ENCODE measurements around the gene ANAPC15.
"Not testable (repeated sequence)": the region's sequence is repeated elsewhere in the genome, so short reads cannot be mapped to it uniquely, and the experiment has no call there.

Gene ANAPC15

GRCh38 chr11:72112143-72112977, at the start of gene ANAPC15:
Gene ANAPC15 (minus strand): TSS chr11:72112695. CDS start chr11:72111276, 1,419 bp downstream.
- peak; percentile 99 for DNase-seq (ENCODE audit: low spot score)

- no peak for DNase-seq (ENCODE audit: low spot score)
These were observed 47.8 kb upstream of the ANAPC15 start for GRCh38 chr11:72160319-72160718.

GRCh38 chr11:72157131-72157530, 44.6 kb upstream of the ANAPC15 start:
- peak; percentile 36 for DNase-seq (ENCODE audit: low spot score)

GRCh38 chr11:72155751-72156150, 43.3 kb upstream of the ANAPC15 start:
- no peak for DNase-seq (ENCODE audit: low spot score)

GRCh38 chr11:72154816-72155215, 42.3 kb upstream of the ANAPC15 start:
- DNase-seq (ENCODE audit: low spot score), result no peak

- DNase-seq (ENCODE audit: low spot score), result not testable (repeated sequence)
These were observed 41.4 kb upstream of the ANAPC15 start for GRCh38 chr11:72153874-72154273.

GRCh38 chr11:72150882-72151281, 38.4 kb upstream of the ANAPC15 start:
- DNase-seq (ENCODE audit: low spot score), result no peak

GRCh38 chr11:72146625-72147024, 34.1 kb upstream of the ANAPC15 start:
- no peak for DNase-seq (ENCODE audit: low spot score)

GRCh38 chr11:72144807-72145565, 32.5 kb upstream of the ANAPC15 start:
- DNase-seq (ENCODE audit: low spot score), result no peak

GRCh38 chr11:72142543-72142942, 30.0 kb upstream of the ANAPC15 start:
- not testable (repeated sequence) for DNase-seq (ENCODE audit: low spot score)

- not testable (repeated sequence) for DNase-seq (ENCODE audit: low spot score)
These were observed 29.6 kb upstream of the ANAPC15 start for GRCh38 chr11:72142086-72142485.

GRCh38 chr11:72141066-72141465, 28.6 kb upstream of the ANAPC15 start:
- DNase-seq (ENCODE audit: low spot score), result no peak

- DNase-seq (ENCODE audit: low spot score), result no peak
These were observed 28.2 kb upstream of the ANAPC15 start for GRCh38 chr11:72140661-72141060.

GRCh38 chr11:72139500-72139899, 27.0 kb upstream of the ANAPC15 start:
- DNase-seq (ENCODE audit: low spot score), result no peak

GRCh38 chr11:72138821-72139390, 26.4 kb upstream of the ANAPC15 start:
- DNase-seq (ENCODE audit: low spot score), result no peak

- DNase-seq (ENCODE audit: low spot score), result no peak
These were observed 24.3 kb upstream of the ANAPC15 start for GRCh38 chr11:72136684-72137262.

GRCh38 chr11:72135891-72136683, 23.6 kb upstream of the ANAPC15 start:
- DNase-seq (ENCODE audit: low spot score), result no peak

- not testable (repeated sequence) for DNase-seq (ENCODE audit: low spot score)
These were observed 23.0 kb upstream of the ANAPC15 start, which contains the start of gene FOLR3 for GRCh38 chr11:72135473-72135872. Gene FOLR3 (plus strand): TSS chr11:72135725. CDS start chr11:72135953, 228 bp downstream.

GRCh38 chr11:72132646-72133045, 20.2 kb upstream of the ANAPC15 start:
- DNase-seq (ENCODE audit: low spot score), result no peak

- DNase-seq (ENCODE audit: low spot score), result no peak
These were observed 16.9 kb upstream of the ANAPC15 start for GRCh38 chr11:72129381-72129780.

- no peak for DNase-seq (ENCODE audit: low spot score)
These were observed 15.4 kb upstream of the ANAPC15 start for GRCh38 chr11:72127923-72128322.
